ENCODE data around the gene TMEM209. TPM values are rescaled to one million over a fixed set of nuclear protein-coding genes. Genes with fewer than 3 reads are reported as not detected.

Gene TMEM209
- total and polyA plus RNA-seq, 7 donors, result 5.2 to 11.3 (median 9.0) TPM

DNA sequence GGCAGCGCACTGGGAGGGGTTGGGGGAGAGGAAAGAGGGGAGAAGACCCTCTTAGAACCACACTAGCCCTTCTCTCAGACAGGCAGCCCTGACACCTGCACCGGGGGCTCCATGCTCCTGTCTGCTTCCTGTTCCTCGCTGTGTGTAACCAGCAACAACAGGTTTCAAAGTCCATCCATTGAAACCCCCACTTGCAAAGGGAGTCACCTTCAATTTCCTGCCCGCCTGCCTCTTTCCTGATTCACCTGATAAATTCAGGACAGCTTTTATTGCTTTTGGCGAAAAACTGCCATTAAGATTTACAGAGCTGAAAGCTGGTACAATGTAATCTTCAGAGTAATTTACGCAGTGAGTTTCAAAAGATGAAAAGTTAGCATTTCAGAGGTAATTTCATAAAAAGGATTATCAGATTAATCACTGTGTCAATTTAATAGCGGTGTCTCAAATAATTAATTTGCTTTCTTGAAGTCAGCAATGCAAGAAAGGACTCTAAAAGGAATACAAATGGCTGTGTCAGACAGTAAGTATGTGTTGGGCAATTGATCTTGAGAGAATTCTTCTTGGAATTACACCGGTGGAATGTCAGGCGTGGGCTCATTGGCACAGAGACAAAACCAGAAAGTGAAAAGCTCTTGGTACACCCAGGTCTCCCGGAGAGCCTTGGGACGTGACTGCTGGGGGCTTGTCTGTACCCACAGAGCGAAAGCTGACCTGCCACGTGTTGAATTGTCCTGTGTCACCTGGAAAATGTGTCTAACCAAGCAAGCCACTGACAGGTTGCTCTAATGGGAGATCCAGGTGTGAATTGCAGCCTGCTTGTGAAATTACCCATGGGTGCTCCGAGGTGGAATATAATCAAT lies 60.7 kb downstream of the TMEM209 start:
- DNase-seq (no peak), ATAC-seq (no peak)
- 62 to 69% (median 69%) methylated on average over 14 of the region's 14 CpGs for WGBS, 3 donors
- H3K4me1 ChIP-seq, result no peaks in the 10 kb centered on the region
- no peak overlapping the region for H3K27ac ChIP-seq
- no peaks in the 10 kb centered on the region for H3K9me3 ChIP-seq
- TF ChIP-seq, protein P1, sequence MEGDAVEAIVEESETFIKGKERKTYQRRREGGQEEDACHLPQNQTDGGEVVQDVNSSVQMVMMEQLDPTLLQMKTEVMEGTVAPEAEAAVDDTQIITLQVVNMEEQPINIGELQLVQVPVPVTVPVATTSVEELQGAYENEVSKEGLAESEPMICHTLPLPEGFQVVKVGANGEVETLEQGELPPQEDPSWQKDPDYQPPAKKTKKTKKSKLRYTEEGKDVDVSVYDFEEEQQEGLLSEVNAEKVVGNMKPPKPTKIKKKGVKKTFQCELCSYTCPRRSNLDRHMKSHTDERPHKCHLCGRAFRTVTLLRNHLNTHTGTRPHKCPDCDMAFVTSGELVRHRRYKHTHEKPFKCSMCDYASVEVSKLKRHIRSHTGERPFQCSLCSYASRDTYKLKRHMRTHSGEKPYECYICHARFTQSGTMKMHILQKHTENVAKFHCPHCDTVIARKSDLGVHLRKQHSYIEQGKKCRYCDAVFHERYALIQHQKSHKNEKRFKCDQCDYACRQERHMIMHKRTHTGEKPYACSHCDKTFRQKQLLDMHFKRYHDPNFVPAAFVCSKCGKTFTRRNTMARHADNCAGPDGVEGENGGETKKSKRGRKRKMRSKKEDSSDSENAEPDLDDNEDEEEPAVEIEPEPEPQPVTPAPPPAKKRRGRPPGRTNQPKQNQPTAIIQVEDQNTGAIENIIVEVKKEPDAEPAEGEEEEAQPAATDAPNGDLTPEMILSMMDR (IDR thresholded peaks at IDR 0.05), result no peak
- intact Hi-C loops (cut with DNase I), result no loop called here
- H3K4me3 ChIP-seq, result no peak overlapping the region
- H3K27me3 ChIP-seq (ENCODE audit: insufficient read depth in 3 of 3, low read length in 2 of 3), result no peaks in the 10 kb centered on the region
- H3K36me3 ChIP-seq (ENCODE audit: insufficient read depth in 1 of 2, low read depth in 1 of 2), result no peaks in the 10 kb centered on the region

DNA sequence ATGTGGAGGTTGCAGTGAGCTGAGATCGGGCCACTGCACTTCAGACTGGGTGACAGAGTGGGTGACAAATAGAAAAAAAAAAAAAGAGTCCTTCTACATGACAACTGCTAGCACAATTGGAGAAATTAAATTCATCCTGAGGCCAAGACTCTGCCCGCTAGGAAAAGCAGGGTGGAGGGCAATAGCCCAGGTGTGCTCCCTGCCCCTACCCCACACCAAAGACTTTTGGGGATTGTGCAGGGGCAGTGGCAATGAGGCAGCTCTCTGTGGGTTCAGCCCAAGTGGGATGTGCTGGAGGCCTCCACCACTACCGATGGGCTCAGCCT lies 61.3 kb downstream of the TMEM209 start:
- DNase-seq (no peak), ATAC-seq (no peak)
- WGBS, 3 donors, result 85 to 89% (median 85%) methylated on average over 3 of the region's 3 CpGs
- intact Hi-C loops (cut with DNase I), result no loop called here
- no peaks in the 10 kb centered on the region for H3K27me3 ChIP-seq (ENCODE audit: insufficient read depth in 3 of 3, low read length in 2 of 3)
- H3K4me3 ChIP-seq, result no peak overlapping the region
- no peaks in the 10 kb centered on the region for H3K9me3 ChIP-seq
- H3K4me1 ChIP-seq, result no peaks in the 10 kb centered on the region
- TF ChIP-seq, protein P1 (IDR thresholded peaks at IDR 0.05), result no peak
- no peak overlapping the region for H3K27ac ChIP-seq
- H3K36me3 ChIP-seq (ENCODE audit: insufficient read depth in 1 of 2, low read depth in 1 of 2), result no peaks in the 10 kb centered on the region

DNA sequence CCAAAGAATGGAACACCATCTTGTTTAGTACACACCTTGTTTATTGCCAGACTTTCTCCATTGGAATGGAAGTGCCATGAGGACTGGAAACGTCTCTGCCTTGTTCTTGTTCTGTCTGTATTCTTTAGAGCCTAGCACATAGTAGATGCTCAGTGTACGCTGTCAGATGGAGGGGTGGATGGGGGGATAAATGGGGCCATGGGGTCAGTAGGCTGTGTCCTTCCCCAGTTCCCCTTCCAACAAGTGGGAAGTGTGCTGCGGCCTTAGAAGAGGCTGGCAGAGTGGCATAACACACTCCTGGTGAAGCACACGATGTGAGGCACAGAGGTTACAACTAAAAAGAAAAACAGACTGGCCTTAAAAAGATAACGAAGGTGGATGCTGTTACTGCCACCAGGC lies 61.9 kb downstream of the TMEM209 start:
- no peaks in the 10 kb centered on the region for H3K9me3 ChIP-seq
- ATAC-seq (no peak), DNase-seq (no peak)
- H3K4me3 ChIP-seq, result no peak overlapping the region
- H3K4me1 ChIP-seq, result no peaks in the 10 kb centered on the region
- TF ChIP-seq, protein P1 (IDR thresholded peaks at IDR 0.05), result no peak
- H3K27ac ChIP-seq, result no peak overlapping the region
- intact Hi-C loops (cut with DNase I), result no loop called here
- 94 to 98% (median 95%) methylated on average over 5 of the region's 5 CpGs for WGBS, 3 donors
- H3K27me3 ChIP-seq (ENCODE audit: insufficient read depth in 3 of 3, low read length in 2 of 3), result no peaks in the 10 kb centered on the region
- H3K36me3 ChIP-seq (ENCODE audit: insufficient read depth in 1 of 2, low read depth in 1 of 2), result peaks cover 0 to 1% of the 10 kb centered on the region in 2 donors

DNA sequence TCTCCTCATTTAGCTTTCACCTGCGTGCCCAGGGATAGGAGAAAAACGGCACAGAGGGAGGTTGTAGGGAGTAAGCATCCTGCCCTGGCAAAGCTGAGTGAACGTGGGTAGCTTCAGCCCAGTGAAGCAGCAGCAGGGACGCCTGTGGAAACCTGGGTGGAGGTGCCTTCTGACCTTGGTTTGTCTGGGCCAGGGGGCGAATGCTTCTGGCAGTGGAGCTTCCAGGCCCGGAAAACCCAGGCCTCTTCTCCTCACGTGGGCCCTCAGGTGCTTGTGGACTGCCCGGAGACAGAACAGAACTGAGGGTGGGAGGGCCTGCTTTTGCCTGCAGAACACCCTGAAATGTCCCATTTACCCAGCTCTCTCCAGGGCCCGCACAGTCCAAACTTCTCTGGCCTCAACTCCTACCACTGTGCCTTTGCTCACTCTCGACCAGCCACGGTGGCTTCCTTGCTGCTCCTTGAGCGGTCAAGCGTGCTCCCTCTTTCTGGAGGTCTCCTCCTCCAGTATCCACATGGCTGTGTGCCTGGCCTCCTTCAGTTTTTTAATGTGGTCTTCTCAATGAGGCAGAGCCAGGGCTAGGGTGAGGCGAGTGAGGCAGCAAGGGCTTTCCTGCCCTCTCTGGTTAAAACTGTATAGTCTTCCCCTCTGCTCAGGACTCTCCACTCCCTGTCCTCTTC lies 62.4 kb downstream of the TMEM209 start:
- TF ChIP-seq, protein P1 (IDR thresholded peaks at IDR 0.05), result no peak
- no peaks in the 10 kb centered on the region for H3K9me3 ChIP-seq
- no peaks in the 10 kb centered on the region for H3K4me1 ChIP-seq
- H3K27ac ChIP-seq, result no peak overlapping the region
- no peaks in the 10 kb centered on the region for H3K27me3 ChIP-seq (ENCODE audit: insufficient read depth in 3 of 3, low read length in 2 of 3)
- ATAC-seq (no peak), DNase-seq (no peak)
- no peak overlapping the region for H3K4me3 ChIP-seq
- intact Hi-C loops (cut with DNase I), result no loop called here
- peaks cover 0 to 7% of the 10 kb centered on the region in 2 donors for H3K36me3 ChIP-seq (ENCODE audit: insufficient read depth in 1 of 2, low read depth in 1 of 2)
- 94 to 97% (median 95%) methylated on average over 14 of the region's 14 CpGs for WGBS, 3 donors

Measured in psoas muscle (tissue), 8 donors.